ENCODE measurements around the gene VAT1.
"Not testable (repeated sequence)": the region's sequence is repeated elsewhere in the genome, so short reads cannot be mapped to it uniquely, and the experiment has no call there.

Gene VAT1

GRCh38 chr17:43021741-43022512 lies at the start of gene VAT1:
TSS of gene VAT1 (minus strand) at chr17:43022385. CDS start at chr17:43022322, 63 bp downstream.
- peak; percentile 72 for DNase-seq

- DNase-seq = no peak
Measured at GRCh38 chr17:43070872-43071271, 48.7 kb upstream of the VAT1 start.

- no peak for DNase-seq
Measured at GRCh38 chr17:43070257-43070656, 48.1 kb upstream of the VAT1 start.

GRCh38 chr17:43069368-43069898 lies 47.2 kb upstream of the VAT1 start:
- DNase-seq = no peak

- DNase-seq = no peak
Measured at GRCh38 chr17:43068570-43069367, 46.6 kb upstream of the VAT1 start.

- DNase-seq = no peak
Measured at GRCh38 chr17:43062984-43063638, 40.9 kb upstream of the VAT1 start.

GRCh38 chr17:43056051-43056450 lies 33.9 kb upstream of the VAT1 start:
- no peak for DNase-seq

GRCh38 chr17:43053008-43053407 lies 30.8 kb upstream of the VAT1 start:
- not testable (repeated sequence) for DNase-seq

GRCh38 chr17:43051969-43052368 lies 29.8 kb upstream of the VAT1 start:
- no peak for DNase-seq

- DNase-seq = no peak
Measured at GRCh38 chr17:43044024-43044423, 21.8 kb upstream of the VAT1 start.

GRCh38 chr17:43043307-43043706 lies 21.1 kb upstream of the VAT1 start:
- no peak for DNase-seq

GRCh38 chr17:43042025-43042628 lies 19.9 kb upstream of the VAT1 start:
- no peak for DNase-seq

- no peak for DNase-seq
Measured at GRCh38 chr17:43040655-43041054, 18.5 kb upstream of the VAT1 start.

GRCh38 chr17:43039646-43040045 lies 17.5 kb upstream of the VAT1 start:
- DNase-seq = no peak

- no peak for DNase-seq
Measured at GRCh38 chr17:43034894-43035293, 12.7 kb upstream of the VAT1 start.

GRCh38 chr17:43033948-43034881 lies 12.0 kb upstream of the VAT1 start:
- DNase-seq = no peak

GRCh38 chr17:43031666-43032065 lies 9.5 kb upstream of the VAT1 start:
- no peak for DNase-seq

GRCh38 chr17:43030137-43030767 lies 8.1 kb upstream of the VAT1 start:
- DNase-seq = no peak

GRCh38 chr17:43028221-43028861 lies 6.2 kb upstream of the VAT1 start:
- DNase-seq = no peak

- no peak for DNase-seq
Measured at GRCh38 chr17:43027091-43028032, 5.2 kb upstream of the VAT1 start.

Data from kidney glomerular epithelial cell (primary cell).